H1 (cell line): Measurements from ENCODE around the gene CDH9. TPM values are rescaled to one million over a fixed set of nuclear protein-coding genes. Genes with fewer than 3 reads are reported as not detected.

Experiments
- CTCF ChIA-PET: fragments of 300-600 bp; sonication (Branson Sonifier 250); formaldehyde crosslinking; loops from one replicate; lab custom pipeline; 2021; ENCODE audit not compliant: partially characterized antibody; lab: Charles Lee
- POLR2A ChIA-PET: fragments of 300-600 bp; sonication (Branson Sonifier 250); formaldehyde crosslinking; loops from one replicate; lab custom pipeline; 2021; ENCODE audit warnings: inconsistent platforms; ENCODE audit not compliant: partially characterized antibody; lab: Charles Lee
- DNase-seq, 2 experiments: peaks; one replicate each; pipeline versions ENCODE4 v3.0.0 to v3.0.0-alpha.2; 2010 to 2022; ENCODE audit warnings: low spot score in 2 of 2, low read depth in 1 of 2, mixed read lengths in 1 of 2
- FAIRE-seq: peaks from 2 replicates; lab custom pipeline; 2011; peaks lifted over from hg19 to GRCh38; lab: Jason Lieb, UNC
- H2AFZ ChIP-seq: 2 replicates; pipeline ENCODE4 v1.8.1; 2012; ENCODE audit warnings: low read length, inconsistent platforms
- H2AK5ac ChIP-seq: 2 replicates; pipeline ENCODE4 v1.6.1; 2013; ENCODE audit warnings: low read depth, low read length
- H2BK120ac ChIP-seq: replicated peaks from 2 replicates; pipeline ENCODE3; 2013; ENCODE audit warnings: low read depth, low read length, inconsistent platforms
- H2BK12ac ChIP-seq: 2 replicates; pipeline ENCODE4 v1.6.1; 2013; ENCODE audit warnings: low read depth, low read length
- H2BK15ac ChIP-seq: 2 replicates; pipeline ENCODE4 v1.6.1; 2013; ENCODE audit warnings: low read length
- H2BK20ac ChIP-seq: 2 replicates; pipeline ENCODE4 v1.6.1; 2013; ENCODE audit warnings: low read length
- H2BK5ac ChIP-seq: 2 replicates; pipeline ENCODE4 v1.6.1; 2013; ENCODE audit warnings: low read depth, low read length
- H3K14ac ChIP-seq: 2 replicates; pipeline ENCODE4 v1.6.1; 2013; ENCODE audit warnings: inconsistent platforms; ENCODE audit not compliant: insufficient read length
- H3K18ac ChIP-seq: 2 replicates; pipeline ENCODE4 v1.6.1; 2013; ENCODE audit warnings: low read length; ENCODE audit errors: extremely low read depth
- H3K23ac ChIP-seq: 2 replicates; pipeline ENCODE4 v1.6.1; 2013; ENCODE audit warnings: inconsistent platforms; ENCODE audit not compliant: insufficient read length
- H3K23me2 ChIP-seq: 2 replicates; pipeline ENCODE4 v1.6.1; 2013; ENCODE audit warnings: low read depth, low read length
- H3K27ac ChIP-seq: 2 replicates; pipeline ENCODE4 v1.6.1; 2011; ENCODE audit warnings: low read depth, low read length, inconsistent platforms
- H3K27me3 ChIP-seq, 4 experiments: replicated peaks in 1 of 4; 1 replicate in 1 of 4; 2 replicates in 3 of 4; pipeline versions ENCODE4 v1.6.1 to v1.8.1; 2011 to 2013; ENCODE audit warnings: low read length in 3 of 4, mild to moderate bottlenecking in 3 of 4, inconsistent platforms in 2 of 4, mixed read lengths in 2 of 4, moderate library complexity in 1 of 4; ENCODE audit not compliant: control insufficient read depth in 3 of 4, insufficient read depth in 3 of 4; ENCODE audit errors: extremely low read depth in 1 of 4
- H3K36me3 ChIP-seq, 4 experiments: 2 replicates each; pipeline versions ENCODE4 v1.6.1 to v1.8.1; 2011 to 2013; ENCODE audit warnings: mild to moderate bottlenecking in 4 of 4, low read length in 3 of 4, moderate library complexity in 2 of 4, control low read depth in 1 of 4, inconsistent platforms in 1 of 4; ENCODE audit not compliant: insufficient read depth in 4 of 4, control insufficient read depth in 2 of 4
- H3K4ac ChIP-seq: replicated peaks from 2 replicates; pipeline ENCODE3; 2013; ENCODE audit warnings: low read length, low read depth, mixed read lengths, inconsistent platforms; ENCODE audit not compliant: insufficient read length
- H3K4me1 ChIP-seq, 4 experiments: replicated peaks in 1 of 4; 1 replicate in 1 of 4; 2 replicates in 3 of 4; pipeline versions ENCODE4 v1.6.1 to v1.8.1; 2011 to 2013; ENCODE audit warnings: low read length in 3 of 4, inconsistent platforms in 2 of 4, mixed read lengths in 1 of 4; ENCODE audit not compliant: insufficient read depth in 4 of 4, control insufficient read depth in 3 of 4
- H3K4me2 ChIP-seq, 2 experiments: 2 replicates each; pipeline versions ENCODE4 v1.6.1 to v1.8.1; 2011 to 2013; ENCODE audit warnings: low read depth in 2 of 2, low read length in 2 of 2, control low read depth in 1 of 2, inconsistent platforms in 1 of 2, mild to moderate bottlenecking in 1 of 2; ENCODE audit not compliant: insufficient read depth in 1 of 2
- H3K4me3 ChIP-seq, 4 experiments: fragments of 200-600, 300-600 bp in 1 of 4; sonication (generic), shearing (Covaris generic), sonication (Bioruptor Twin) in 1 of 4; 2 replicates each; pipeline versions ENCODE4 v1.5.1 to v1.8.1; 2011 to 2016; ENCODE audit warnings: low read length in 4 of 4, low read depth in 3 of 4, control low read depth in 2 of 4, inconsistent platforms in 2 of 4, mild to moderate bottlenecking in 2 of 4, mixed read lengths in 1 of 4, moderate library complexity in 1 of 4; ENCODE audit not compliant: insufficient read depth in 2 of 4; ENCODE audit errors: extremely low read depth in 1 of 4
- H3K56ac ChIP-seq: replicated peaks from 2 replicates; pipeline ENCODE3; 2013; ENCODE audit warnings: low read depth, mild to moderate bottlenecking, mixed read lengths, low read length, inconsistent platforms; ENCODE audit not compliant: insufficient read length
- H3K79me1 ChIP-seq: 2 replicates; pipeline ENCODE4 v1.6.1; 2013; ENCODE audit warnings: low read depth, low read length, control low read depth
- H3K79me2 ChIP-seq, 2 experiments: 2 replicates each; pipeline versions ENCODE4 v1.6.1 to v1.8.1; 2012 to 2013; ENCODE audit warnings: low read length in 2 of 2, mild to moderate bottlenecking in 2 of 2, inconsistent platforms in 1 of 2; ENCODE audit not compliant: insufficient read depth in 2 of 2, control insufficient read depth in 1 of 2
- H3K9ac ChIP-seq, 4 experiments: replicated peaks in 1 of 4; 1 replicate in 1 of 4; 2 replicates in 3 of 4; pipeline versions ENCODE4 v1.6.1 to v1.8.1; 2011 to 2013; ENCODE audit warnings: low read depth in 3 of 4, low read length in 3 of 4, control low read depth in 2 of 4, mild to moderate bottlenecking in 2 of 4, moderate library complexity in 2 of 4, inconsistent platforms in 1 of 4; ENCODE audit errors: extremely low read depth in 1 of 4
- H3K9me3 ChIP-seq, 2 experiments: 2 replicates each; pipeline versions ENCODE4 v1.6.1 to v1.8.1; 2012 to 2013; ENCODE audit warnings: mild to moderate bottlenecking in 2 of 2, moderate library complexity in 2 of 2, control low read depth in 1 of 2, inconsistent platforms in 1 of 2, low read depth in 1 of 2, low read length in 1 of 2, mixed read lengths in 1 of 2; ENCODE audit not compliant: insufficient read depth in 2 of 2
- H4K20me1 ChIP-seq, 2 experiments: replicated peaks in 1 of 2; 2 replicates each; pipeline versions ENCODE3 to v1.8.1; 2011 to 2013; ENCODE audit warnings: inconsistent platforms in 2 of 2, low read length in 2 of 2, mild to moderate bottlenecking in 1 of 2; ENCODE audit not compliant: insufficient read depth in 2 of 2, control insufficient read depth in 1 of 2
- H4K5ac ChIP-seq: 2 replicates; pipeline ENCODE4 v1.6.1; 2013; ENCODE audit warnings: low read length, low read depth, mixed read lengths, inconsistent platforms; ENCODE audit not compliant: insufficient read length
- H4K8ac ChIP-seq: 2 replicates; pipeline ENCODE4 v1.8.0; 2013; ENCODE audit warnings: mild to moderate bottlenecking, moderate library complexity, low read length, inconsistent platforms; ENCODE audit not compliant: insufficient read depth; ENCODE audit errors: extremely low read depth
- H4K91ac ChIP-seq: replicated peaks from 2 replicates; pipeline ENCODE3; 2013; ENCODE audit warnings: low read length, mixed read lengths, inconsistent platforms; ENCODE audit not compliant: insufficient read length
- BACH1 ChIP-seq: IDR thresholded peaks from 2 replicates; pipeline ENCODE4 v1.6.1; 2012; ENCODE audit warnings: low read length, improper control_type of control experiment
- CBX8 ChIP-seq: fragments of 300-800, 300-1000 bp; sonication (generic); IDR thresholded peaks from 2 replicates; pipeline ENCODE4 v1.7.1; 2016; ENCODE audit warnings: low read depth, low read length, borderline replicate concordance
- CREB1 ChIP-seq: IDR thresholded peaks from 2 replicates; pipeline ENCODE4 v1.6.1; 2012; ENCODE audit warnings: inconsistent platforms
- GABPA ChIP-seq: IDR thresholded peaks from 2 replicates; pipeline ENCODE4 v1.6.1; 2011; ENCODE audit warnings: mild to moderate bottlenecking, low read length, moderate library complexity, borderline replicate concordance; ENCODE audit not compliant: insufficient read depth
- POLR2AphosphoS5 ChIP-seq: IDR thresholded peaks from 2 replicates; pipeline ENCODE4 v1.6.1; 2011; ENCODE audit warnings: low read depth, low read length
- TBP ChIP-seq: IDR thresholded peaks from 2 replicates; pipeline ENCODE4 v1.6.1; 2011; ENCODE audit warnings: low read depth, low read length, improper control_type of control experiment
- ZNF274 ChIP-seq: IDR thresholded peaks from 2 replicates; pipeline ENCODE4 v1.7.0; 2012; ENCODE audit warnings: low read length, borderline replicate concordance; ENCODE audit errors: extremely low read depth
- WGBS, 2 experiments: shearing (Covaris generic) in 1 of 2; methylation state at CpG; one replicate each; pipeline versions ENCODE4 v1.1.6 to v1.1.7; 2013 to 2015; ENCODE audit warnings: low lambda C conversion rate in 2 of 2, mixed read lengths in 2 of 2, inconsistent platforms in 1 of 2, low coverage in 1 of 2, missing lambda C conversion rate in 1 of 2; ENCODE audit not compliant: insufficient replicate concordance in 2 of 2, insufficient coverage in 1 of 2, insufficient read length in 1 of 2; ENCODE audit errors: extremely low coverage in 1 of 2, missing lambda C conversion rate in 1 of 2; 5-methylcytosine and 5-hydroxymethylcytosine counted together
- polyA plus RNA-seq, 7 experiments: library from polyadenylated mRNA; depleted of rRNA in 3 of 7; stranded (reverse) in 5 of 7; unstranded in 2 of 7; fragments of >200 nt in 5 of 7; fragments of 200-250 nt in 2 of 7; gene quantifications; 1 replicate in 5 of 7; 2 replicates in 1 of 7; 4 replicates in 1 of 7; pipeline versions ENCODE4 v1.2.1 to v1.2.3, GENCODE V29; 2011 to 2013; ENCODE audit warnings: missing spikeins in 2 of 7, mixed read lengths in 2 of 7
- total RNA-seq: library from RNA; stranded (reverse); fragmentation: NEBNext Ultra II Directional; extraction: Animal tissue kit (Norgen Biotek cat#: 25700); gene quantifications from 2 replicates; pipeline ENCODE4 v1.2.1, GENCODE V29; 2021

The CDH9 gene
- total and polyA plus RNA-seq, 2 of the 8 experiments (the other 6 are each of a cell fraction or from before 2014, with no cell fraction given): 0.54 to 1.0 TPM

DNA sequence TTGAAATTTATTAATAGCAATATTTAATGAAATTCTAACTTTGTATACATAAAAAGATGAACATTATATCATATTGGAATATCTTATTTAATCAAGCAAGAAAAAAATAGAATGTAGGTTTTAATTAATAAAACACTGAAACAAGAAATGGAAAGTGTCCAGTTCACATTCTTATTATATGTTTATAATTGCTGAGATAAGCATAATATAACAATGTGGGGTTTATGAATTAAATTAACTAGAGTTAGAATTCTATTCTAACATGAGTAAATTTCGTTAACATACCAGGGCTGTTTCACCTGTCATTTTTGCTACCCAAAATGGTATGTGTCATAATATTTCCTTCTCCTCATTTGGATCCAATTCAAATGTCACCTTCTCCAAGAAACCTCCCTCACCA is 12.3 kb downstream of the CDH9 start:
- DNase-seq: no peak
- Histone ChIP-seq H4K8ac (no peak overlapping the region), H3K79me1 (no peaks in the 10 kb centered on the region), H2BK5ac (no peak overlapping the region), H3K4ac (no peak overlapping the region), H2AK5ac (no peak overlapping the region), H2BK120ac (no peak overlapping the region), H3K9me3 (no peaks in the 10 kb centered on the region), H2BK15ac (no peak overlapping the region), H2AFZ (no peak overlapping the region), H4K91ac (no peak overlapping the region), H2BK20ac (no peak overlapping the region), H3K18ac (no peak overlapping the region), H3K27ac (no peak overlapping the region), H3K56ac (no peak overlapping the region), H3K79me2 (no peaks in the 10 kb centered on the region), H3K4me2 (no peak overlapping the region), H3K9ac (no peak overlapping the region), H3K23ac (no peak overlapping the region), H3K27me3 (no peaks in the 10 kb centered on the region), H3K14ac (no peak overlapping the region), H3K4me3 (no peak overlapping the region), H4K20me1 (no peaks in the 10 kb centered on the region), H3K36me3 (no peaks in the 10 kb centered on the region), H4K5ac (no peak overlapping the region), H3K23me2 (no peaks in the 10 kb centered on the region), H3K4me1 (no peaks in the 10 kb centered on the region), H2BK12ac (no peak overlapping the region)
- ChIA-PET POLR2A (no interaction called here), CTCF (no interaction called here)
- FAIRE-seq: no peak
- TF ChIP-seq POLR2AphosphoS5: no peak
- no peak for TF ChIP-seq CREB1
- no peak for TF ChIP-seq ZNF274
- TF ChIP-seq CBX8: no peak
- no peak for TF ChIP-seq TBP
- TF ChIP-seq GABPA: no peak
- TF ChIP-seq BACH1: no peak
- 91% methylated on average over 1 of the region's 1 CpG; no CpG with 5 or more reads in 1 of the 2 experiments for WGBS, 2 experiments
